ENCODE measurements around the gene NFATC1.

Gene NFATC1

DNA sequence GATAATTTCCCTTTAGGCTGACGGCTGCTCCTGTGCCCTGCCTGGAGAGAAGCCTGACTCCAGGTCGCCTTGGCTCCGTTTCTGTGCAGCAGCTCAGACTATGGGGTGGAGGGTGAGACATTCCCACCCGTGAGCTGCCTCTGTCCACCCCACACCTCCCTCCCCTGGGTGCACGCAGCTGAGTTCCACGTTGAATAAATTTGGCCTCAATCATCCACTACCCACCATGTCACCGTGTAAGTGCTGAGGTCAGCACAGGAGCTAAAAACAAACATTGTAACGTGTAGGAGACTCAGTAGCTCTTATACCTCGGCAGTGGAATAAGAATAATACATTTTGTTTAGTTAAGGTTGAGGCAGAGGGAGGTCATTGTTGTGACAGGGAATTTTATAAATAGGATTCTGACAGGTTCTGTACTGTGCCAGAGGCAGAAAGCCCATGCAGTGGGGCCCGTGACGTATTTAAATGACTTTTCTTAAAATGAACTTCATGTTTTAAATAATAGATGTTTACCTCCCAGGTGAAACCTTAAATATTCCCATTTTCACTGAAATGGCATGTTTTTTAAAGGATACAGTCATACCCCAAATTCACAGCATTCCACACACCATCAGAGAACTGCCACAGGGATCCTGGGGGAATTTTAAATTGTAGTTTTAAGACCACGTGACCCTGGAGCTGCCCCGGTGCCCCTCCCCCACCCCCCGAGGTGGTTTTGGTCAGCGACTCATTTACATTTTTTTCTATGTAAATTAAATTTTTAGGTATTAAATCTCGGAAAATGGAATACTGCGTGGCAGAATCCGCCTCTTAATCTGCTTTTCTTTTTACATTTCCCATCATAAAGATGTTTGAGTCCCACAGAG, 50.2 kb downstream of the NFATC1 start:
- DNase-seq: no peak

DNA sequence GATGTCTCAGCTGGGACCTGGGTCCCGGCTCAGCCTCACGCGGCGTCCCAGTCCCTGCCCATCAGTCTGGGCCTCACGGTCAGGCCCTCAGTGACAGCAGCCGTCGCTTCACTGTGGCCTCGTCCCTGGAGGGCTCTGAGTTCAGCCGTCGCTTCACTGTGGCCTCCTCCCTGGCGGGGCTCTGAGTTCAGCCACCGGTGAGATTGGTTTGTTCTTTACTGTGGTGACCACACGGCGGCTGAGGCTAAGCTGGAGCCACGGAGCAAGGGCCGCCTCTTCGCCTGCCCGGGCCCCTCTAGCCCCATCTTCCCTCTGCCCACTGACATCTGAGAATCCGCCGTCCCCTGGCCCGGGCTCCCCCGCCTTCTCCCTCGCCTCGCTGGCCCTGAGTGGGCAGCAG, 51.2 kb downstream of the NFATC1 start:
- DNase-seq: no peak

DNA sequence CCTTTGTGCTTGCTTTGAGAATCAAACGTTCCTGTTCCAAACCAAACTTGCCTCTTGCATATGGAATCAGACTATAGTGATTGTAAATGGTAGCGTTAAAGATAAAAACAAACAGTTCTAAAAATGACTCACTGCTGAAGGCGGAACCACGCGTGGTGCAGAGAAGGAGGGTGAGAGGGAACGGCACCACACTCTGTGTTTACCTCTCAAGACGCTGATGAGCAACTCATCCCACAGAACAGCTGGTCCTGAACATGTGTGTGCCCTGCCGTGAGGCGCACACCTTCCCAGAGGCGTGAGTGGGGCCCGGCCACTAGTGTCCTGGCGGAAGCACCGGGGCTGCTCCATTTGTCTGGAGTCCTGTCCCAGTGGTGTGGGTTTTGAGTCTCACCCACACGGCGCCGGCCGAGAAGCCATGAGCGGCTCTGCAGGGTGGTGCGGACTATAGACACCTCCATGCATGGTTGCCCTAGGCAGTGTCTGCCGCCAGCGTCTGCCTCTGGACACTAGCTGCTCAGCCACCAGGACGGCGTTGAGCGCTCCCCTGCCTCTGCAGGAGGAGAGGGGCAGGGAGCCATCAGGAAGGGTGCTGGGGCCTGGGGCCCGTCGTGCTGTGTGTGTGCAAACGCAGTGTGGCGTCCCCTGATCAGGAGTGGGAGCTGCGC, 52.1 kb downstream of the NFATC1 start:
- DNase-seq: no peak

DNA sequence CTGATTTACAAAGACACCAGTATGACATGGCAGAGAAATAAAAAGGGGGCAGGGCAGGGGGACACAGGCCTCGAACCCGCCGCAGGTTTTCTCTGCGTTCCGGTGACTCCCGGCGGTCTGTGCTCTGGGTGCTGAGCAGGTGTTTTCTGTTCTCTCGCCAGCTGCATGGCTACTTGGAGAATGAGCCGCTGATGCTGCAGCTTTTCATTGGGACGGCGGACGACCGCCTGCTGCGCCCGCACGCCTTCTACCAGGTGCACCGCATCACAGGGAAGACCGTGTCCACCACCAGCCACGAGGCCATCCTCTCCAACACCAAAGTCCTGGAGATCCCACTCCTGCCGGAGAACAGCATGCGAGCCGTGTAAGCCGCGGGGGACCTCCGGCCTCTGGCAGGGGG, 52.9 kb downstream of the NFATC1 start:
- DNase-seq: no peak

DNA sequence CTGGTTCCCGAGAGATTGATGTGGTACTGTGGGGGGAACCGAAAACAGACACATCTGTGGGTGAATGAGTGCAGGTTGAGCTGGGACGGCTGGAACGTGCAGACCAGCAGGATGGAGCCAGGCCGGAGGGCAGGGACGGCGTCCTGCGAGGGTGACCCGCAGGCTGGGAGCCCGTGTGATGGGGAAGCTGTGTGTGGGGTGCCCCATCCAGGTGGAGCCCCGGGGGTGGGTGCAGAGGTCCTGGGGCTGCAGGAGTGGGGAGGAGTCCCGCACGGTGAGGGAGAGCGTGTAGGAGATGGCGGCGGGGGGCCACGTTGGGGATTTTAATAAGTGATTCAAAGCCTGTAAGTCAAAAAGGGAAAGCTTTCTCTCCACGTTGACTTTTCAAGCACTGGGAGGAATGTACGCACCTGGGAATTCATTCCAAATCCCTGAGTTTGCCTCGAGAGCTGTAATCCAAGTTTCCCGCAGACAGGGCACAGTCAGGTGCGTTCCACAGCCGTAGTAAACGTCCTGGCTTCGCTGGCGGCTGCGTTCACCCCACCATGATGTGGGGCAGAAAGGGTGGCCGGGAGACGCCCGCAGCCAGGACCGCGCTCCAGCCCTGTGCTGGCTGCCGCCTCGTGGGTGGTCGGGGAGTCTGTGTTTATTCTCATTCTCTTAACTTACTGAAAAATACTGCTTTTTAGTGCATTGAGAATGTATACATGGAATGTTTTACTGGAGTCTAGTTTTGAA, 54.0 kb downstream of the NFATC1 start:
- DNase-seq: no peak

DNA sequence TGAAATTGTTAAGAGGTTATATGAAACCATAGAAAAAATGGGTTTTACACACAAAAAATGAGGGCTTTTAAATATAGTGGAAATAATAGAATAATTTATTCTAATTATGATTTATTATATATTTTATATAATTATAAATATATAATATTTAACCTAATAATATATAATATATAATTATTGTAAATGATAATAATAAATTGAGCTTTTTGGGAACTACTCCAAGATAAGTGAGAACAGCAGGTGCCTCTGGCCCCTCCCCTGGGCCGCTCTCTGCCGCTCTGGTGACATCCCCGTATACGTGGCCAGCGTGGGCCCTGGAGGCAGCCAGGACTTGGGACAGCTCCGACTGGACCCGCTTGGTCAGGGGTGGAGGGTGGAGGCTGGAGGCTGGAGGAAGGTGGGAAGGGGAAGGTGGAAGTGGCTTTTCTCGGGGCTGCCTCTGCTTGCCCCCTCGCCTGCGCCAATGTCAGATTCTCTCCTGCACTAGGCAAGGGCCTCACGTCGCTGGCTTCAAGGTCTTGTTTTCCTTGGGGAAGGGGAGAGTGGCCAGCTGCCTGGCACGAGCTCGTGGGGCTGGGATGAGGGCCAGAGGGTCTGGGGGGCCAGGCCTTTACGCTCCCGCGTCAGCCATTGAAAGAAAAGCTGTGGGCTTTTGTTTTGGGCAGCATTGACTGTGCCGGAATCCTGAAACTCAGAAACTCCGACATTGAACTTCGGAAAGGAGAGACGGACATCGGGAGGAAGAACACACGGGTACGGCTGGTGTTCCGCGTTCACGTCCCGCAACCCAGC, 54.8 kb downstream of the NFATC1 start:
- DNase-seq: no peak

DNA sequence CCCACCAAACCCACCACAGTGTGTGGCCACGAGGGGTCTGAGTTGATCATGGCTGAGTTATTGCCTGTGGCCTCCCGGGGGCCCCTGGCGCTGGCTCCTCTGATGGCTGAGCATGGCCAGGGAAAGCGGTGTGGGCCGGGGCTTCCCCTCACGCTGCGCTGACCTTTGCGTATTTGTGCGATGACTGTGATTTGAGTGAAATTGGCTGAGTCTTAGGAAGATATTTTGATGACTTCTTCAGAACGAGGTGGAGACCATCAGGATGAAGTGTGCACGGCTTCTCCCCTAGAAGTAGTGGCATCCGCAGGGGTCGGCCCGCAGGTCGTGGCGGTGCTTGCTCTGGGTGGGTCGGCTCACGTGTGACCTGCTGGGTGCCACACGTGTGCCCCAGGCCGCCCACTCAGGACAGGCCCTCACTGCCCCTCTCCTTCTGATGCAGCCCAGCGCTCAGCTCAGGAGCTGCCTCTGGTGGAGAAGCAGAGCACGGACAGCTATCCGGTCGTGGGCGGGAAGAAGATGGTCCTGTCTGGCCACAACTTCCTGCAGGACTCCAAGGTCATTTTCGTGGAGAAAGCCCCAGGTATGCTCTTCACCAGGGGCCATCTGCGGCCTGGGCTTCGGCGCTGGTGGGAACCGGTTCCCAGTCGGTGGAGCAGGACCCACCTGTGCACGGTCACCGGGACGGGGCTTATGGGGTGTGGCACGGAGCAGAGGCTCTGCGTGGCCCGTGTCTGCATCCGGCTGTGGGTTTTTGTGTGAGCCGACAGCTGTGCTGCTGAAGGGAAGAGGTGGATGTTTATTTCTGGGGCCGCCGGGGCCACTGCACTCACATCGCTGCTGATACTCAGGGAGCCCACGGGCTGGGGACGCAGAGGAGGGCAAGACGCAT, 55.8 kb downstream of the NFATC1 start:
- no peak for DNase-seq

DNA sequence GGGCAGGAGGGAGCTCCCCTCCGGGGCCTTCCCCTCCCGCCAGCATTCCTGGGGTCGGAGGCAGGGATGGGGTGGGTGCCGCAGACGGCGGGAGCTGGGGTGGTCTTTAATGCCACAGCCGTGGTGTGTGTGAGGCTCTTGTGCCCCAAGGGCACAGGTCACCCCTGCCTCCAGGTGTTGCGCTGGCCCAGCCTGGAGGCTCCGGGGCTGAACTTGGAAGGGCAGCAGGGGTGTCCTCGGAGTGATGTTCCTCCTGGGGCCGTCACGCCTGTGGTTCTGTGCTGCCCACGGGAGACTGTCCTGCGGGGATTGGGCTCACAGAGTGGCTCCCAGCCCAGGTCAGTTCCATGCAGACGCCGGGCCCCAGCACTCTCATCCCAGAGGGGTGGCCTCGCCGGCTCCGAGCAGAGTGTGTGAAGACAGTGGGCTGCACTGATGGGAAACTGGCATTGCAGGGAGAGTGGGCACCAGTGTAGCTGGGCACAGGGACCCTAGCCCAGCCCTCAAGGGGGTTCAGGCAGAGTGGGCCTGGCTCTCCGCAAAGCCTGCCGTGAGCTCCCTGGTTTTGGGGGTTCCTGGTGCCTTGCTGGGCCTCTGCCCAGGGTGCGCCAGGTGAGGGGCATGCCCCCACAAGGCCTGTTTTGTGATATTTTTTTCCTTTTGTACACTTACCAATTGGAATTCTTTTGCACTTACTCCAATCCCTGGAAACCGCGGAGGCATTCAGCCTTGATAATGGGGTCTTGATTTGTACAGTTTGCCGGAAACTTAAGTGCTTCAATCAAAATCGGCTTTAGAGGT, 56.7 kb downstream of the NFATC1 start:
- DNase-seq: no peak

DNA sequence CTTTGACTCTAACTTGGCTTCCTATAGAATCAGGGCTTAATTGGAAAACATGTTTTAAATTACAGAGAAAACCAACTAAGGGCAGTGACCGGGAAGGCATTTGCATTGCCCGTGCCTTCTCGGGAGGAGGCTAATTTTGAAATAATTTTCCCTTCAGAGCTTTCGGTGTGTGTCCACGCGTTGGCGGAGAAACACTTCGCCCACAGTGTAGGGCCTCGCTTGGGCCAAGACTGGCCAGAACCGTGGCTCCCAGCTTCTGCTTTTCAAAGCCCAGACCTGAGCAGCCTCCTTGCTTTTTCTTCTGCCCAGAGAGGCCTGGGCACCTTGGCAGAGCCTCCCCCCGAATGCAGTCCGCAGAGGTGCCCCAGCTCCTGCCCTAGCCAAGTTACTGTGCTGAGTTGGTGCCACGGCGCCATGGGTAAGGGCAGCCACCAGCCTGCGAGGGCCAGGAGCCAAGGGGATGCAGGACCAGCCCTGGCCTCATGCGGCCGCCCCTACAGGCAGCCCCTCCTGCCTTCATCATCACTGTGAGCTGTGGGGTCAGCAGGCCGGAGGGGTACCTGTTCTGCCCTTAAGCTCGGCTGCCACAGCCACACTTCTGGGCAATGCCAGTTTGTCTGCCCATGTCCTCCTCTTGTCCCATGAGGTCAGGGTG, 57.4 kb downstream of the NFATC1 start:
- DNase-seq: no peak

DNA sequence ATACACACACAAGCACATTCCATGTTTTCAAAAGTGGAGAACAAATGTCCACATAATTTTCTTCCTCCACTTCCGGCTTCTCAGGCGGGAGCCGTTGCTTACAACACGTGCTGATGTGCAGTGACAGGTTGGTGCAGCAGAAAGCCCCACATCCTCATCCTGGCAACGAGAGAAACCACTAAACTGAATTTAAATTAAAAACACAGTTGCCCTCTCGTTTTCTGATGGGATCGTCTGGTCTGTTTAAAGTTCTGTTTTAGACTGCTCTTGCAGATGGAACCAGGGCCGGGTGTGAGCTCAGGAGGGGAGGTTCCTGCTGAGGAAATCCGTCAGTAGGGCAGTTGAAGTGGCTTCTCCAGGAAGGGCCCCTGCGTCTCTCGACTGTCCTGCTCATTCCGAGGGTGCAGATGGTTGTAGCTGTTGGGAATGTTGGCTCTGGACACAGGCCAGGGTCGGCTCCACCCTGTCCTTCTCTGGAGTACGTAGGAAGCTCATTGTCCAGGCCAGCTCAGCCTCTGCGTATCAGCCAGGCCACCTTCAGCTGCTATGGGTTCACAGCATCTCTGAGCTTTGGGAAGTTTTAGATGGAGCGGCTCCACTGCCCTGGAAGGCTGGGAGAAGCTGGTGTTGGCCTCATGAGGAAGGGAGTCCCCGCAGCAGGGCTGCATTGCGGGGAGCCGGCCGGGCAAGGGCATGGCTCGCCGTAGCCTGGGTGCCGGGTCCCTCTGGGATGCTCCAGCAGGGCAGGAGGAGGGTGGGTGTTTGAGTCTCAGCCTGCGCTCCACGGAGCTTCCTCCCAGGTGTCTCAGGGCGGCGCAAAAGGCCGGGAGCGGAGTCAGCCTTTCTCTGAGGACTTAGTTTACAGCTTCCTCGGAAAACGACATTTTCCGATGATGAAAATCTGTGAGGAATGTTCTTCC, 58.3 kb downstream of the NFATC1 start:
- DNase-seq: no peak

DNA sequence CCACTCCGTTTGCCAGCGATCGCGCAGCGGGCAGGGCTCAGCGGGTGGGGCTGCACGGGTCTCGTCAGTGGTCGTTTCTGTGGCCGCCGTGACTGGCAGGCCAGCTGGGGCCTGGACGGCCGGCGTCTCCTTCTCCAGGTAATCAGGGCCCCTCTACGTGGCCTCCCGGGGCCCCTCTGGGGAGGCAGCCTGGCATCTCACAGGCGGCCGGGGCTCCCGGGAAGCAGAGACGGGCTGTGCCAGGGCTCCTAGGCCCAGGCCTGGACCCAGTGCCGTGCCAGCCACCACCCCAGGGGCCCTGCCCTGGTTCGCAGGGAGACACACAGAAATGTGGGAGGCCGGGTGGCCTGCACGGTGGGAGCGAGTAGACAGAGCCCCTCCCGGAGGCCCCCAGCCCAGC, 59.5 kb downstream of the NFATC1 start:
- no peak for DNase-seq

DNA sequence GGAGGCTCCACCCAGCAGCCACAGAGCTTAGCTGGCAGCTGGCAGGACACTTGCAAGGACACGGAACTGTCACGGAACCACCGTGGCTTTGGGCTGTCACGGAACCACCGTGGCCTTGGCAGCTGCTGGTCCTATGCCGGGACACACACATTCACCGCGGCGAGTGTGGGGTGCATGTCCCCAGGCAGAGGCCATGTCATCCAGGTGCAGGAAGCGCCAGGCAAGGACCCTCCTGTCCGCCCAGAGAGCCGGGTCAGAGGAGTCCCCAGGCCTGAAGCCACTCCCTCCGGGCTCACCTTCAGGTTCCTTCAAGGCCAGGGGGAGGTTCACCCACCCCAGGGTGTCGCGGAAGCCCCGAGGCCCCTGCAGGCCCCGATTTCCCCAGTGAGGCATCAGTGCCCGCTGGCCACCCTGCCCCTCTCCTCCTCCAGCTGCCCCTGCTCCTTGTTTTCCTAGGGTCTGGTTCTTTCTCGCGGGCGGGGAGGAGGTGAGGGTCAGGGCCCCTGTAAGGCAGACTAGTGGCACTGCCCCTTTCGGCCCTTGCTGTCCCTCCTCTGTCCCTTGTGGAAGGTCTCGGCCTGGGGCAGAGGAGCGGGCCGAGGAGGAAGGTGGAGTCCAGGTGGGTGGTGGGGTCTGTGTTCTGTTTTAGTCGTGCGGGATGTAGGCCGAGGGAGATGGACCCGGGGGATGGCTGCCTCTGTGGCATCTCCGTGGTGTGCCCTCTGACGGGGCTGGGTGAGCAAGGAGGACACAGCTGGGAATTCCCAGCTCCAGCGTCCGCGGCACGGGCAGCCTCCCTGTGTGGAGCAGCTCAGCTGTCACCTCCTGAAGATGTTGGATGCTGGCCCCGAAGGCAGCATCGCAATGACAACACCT, 60.6 kb downstream of the NFATC1 start:
- DNase-seq: no peak

DNA sequence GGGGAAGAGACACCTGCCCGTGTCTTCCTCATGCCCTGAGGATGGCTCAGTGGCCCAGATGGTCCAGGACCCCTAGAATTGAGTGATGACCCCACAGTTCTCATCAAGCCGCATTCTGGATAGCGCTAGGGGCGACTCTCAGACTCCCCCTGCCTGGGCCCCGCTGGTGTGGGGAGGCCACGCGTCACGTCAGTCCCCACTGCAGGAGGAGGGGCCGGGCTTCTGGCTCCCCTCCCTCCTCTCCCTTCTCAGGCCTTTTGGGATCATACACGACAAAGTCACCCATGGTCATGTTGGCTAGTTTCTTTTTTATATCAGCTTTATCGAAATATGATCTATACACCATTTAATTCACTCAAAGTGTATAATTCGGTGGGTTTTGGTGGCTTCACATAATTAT, 61.5 kb downstream of the NFATC1 start:
- DNase-seq: no peak

DNA sequence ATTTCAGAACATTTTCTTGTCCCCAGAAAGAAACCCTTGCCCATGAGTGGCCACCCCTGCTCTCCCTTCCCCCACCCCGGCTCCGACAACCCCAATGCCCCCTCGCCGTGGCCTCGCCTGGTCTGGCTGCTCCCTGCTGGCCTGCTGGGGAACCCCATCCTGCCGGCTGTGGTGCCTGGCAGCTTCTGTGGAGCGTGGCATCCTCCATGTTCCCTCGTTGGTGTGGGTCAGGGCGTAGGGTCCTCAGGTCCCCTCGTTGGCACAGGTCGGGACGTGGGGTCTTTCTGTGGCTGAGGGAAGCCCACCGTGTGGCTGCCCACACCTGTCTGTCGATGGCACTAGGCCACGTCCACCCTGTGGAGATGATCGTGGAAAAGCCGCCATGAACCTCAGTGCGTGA, 61.9 kb downstream of the NFATC1 start:
- DNase-seq: no peak

DNA sequence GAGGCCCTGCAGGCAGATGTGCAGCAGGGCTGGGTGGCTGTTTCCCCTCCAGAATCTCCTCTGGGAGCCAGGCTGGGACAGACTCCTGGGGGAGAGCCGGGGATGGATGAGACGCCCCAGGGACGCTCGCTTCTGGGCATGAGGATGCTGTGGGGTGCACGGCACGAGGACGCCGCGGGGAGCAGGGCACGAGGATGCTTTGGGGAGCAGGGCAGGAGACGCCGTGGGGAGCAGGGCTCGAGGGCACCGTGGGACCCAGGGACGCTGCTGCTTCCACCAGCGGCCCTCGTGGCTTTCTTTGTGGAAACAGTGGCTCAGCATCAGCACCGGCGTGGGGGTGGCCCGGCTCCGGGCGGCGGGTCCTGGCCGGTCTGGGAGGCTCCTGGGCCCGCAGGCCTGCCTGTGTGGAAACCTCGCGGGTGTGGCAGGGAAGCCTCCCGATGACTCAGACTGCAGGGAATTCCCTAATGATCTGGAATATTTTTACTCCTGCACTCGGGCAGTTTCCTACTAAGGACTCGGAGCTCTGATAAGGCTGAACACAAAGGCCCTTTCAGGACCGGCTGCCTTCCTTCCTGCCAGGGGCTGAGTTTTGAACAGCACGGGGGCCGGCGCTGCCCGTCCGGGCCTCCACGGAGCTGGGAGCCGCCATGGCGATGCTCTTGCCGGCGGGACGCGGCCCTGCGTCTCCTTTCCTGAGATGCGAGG, 62.6 kb downstream of the NFATC1 start:
- DNase-seq: no peak

DNA sequence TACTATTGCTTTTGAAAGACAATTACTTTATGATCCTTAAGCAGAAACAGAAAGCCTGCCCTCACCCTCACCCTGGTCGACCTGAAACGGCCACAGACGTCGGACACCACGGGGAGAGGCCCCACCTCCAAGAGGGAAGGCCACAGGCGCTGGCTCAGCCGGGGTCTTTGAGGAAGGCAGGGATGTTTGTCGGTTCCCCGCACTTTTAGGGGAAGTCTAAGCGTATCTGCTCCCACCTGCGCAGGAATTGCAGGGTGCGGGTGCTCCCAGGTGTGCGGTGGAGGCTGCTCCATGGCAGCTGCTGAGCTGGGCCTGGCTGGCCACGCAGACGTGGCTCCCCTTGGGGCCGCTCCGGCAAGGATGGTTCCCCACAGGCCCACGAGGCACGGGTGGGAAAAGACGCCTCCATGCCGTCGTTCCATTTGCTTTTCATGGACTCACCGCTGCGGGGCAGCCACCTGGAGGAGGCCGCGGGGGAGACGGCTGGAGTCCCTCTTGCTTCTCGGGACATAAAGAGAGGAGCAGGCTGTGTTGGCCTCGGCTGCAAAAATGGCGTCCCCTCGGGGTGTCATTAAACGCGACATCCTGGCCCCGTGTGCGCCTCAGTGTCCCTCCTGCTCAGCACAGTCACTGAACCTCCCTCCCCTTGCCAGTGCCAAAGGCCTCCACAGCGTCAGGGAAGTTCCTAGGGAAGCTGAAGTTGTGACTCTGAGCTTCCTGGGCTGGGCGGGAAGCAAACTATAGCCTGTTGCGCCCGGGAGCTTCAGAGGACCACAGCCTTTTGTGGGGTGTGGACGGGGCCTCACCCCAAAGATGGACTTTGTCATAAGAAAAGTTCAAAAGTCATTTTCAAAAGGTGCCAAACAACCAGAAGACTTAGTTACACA, 63.4 kb downstream of the NFATC1 start:
- peak; percentile 20 for DNase-seq

Data from hematopoietic multipotent progenitor cell treated with erythropoietin and hydrocortisone succinate and interleukin-3 and kit ligand, for 6 days (in vitro differentiated cells).